Neural progenitor cell (in vitro differentiated cells): ENCODE measurements around the gene PHOX2B. TPM values are rescaled to one million over a fixed set of nuclear protein-coding genes. Genes with fewer than 3 reads are reported as not detected.

Experiments used
- DNase-seq: peaks from one replicate; pipeline ENCODE4 v3.0.0-alpha.2; 2016; ENCODE audit warnings: low spot score
- H2AFZ ChIP-seq: fragments of 200-600 bp; sonication (generic); replicated peaks from 2 replicates; pipeline ENCODE4 v1.6.1; 2016; ENCODE audit warnings: antibody characterized with exemption
- H3F3A ChIP-seq: fragments of 200-600 bp; sonication (generic); 2 replicates; pipeline ENCODE4 v1.6.1; 2016; ENCODE audit warnings: antibody characterized with exemption, low read depth
- H3K27ac ChIP-seq: fragments of 200-600 bp; sonication (generic); 2 replicates; pipeline ENCODE4 v1.5.1; 2016; ENCODE audit warnings: mild to moderate bottlenecking
- H3K27me3 ChIP-seq: fragments of 200-600 bp; sonication (generic); 2 replicates; pipeline ENCODE4 v1.6.1; 2016; ENCODE audit warnings: mild to moderate bottlenecking, moderate library complexity
- H3K36me3 ChIP-seq: fragments of 200-600 bp; sonication (generic); 2 replicates; pipeline ENCODE4 v1.5.1; 2016
- H3K4me1 ChIP-seq: fragments of 200-600 bp; sonication (generic); 2 replicates; pipeline ENCODE4 v1.6.1; 2016; ENCODE audit warnings: mixed run types
- H3K4me2 ChIP-seq: fragments of 200-600 bp; sonication (generic); 2 replicates; pipeline ENCODE4 v1.6.1; 2016
- H3K4me3 ChIP-seq: fragments of 200-600 bp; sonication (generic); 2 replicates; pipeline ENCODE4 v1.5.1; 2016
- H3K79me2 ChIP-seq: fragments of 200-600 bp; sonication (generic); 2 replicates; pipeline ENCODE4 v1.6.1; 2016; ENCODE audit warnings: low read depth
- H3K9ac ChIP-seq: fragments of 200-600 bp; sonication (generic); 2 replicates; pipeline ENCODE4 v1.6.1; 2016
- H3K9me3 ChIP-seq: fragments of 200-600 bp; sonication (generic); 2 replicates; pipeline ENCODE4 v1.5.1; 2016; ENCODE audit warnings: low read depth
- H4K20me1 ChIP-seq: fragments of 200-600 bp; sonication (generic); 2 replicates; pipeline ENCODE4 v1.6.1; 2016; ENCODE audit warnings: low read depth
- H3K27ac Mint-ChIP-seq: 3 replicates; pipeline ENCODE4 v1.8.0; 2021; ENCODE audit warnings: mixed read lengths
- H3K27me3 Mint-ChIP-seq: 2 replicates; pipeline ENCODE4 v1.8.0; 2022; ENCODE audit warnings: low read depth, mild to moderate bottlenecking, inconsistent platforms, moderate library complexity, mixed read lengths; ENCODE audit not compliant: insufficient read depth
- H3K36me3 Mint-ChIP-seq: 3 replicates; pipeline ENCODE4 v1.8.0; 2021; ENCODE audit warnings: mixed read lengths
- H3K4me1 Mint-ChIP-seq: 3 replicates; pipeline ENCODE4 v1.8.0; 2021; ENCODE audit warnings: mixed read lengths
- H3K4me3 Mint-ChIP-seq: 3 replicates; pipeline ENCODE4 v1.8.0; 2021; ENCODE audit warnings: mild to moderate bottlenecking, moderate library complexity, mixed read lengths
- H3K9me3 Mint-ChIP-seq: 3 replicates; pipeline ENCODE4 v1.8.0; 2020; ENCODE audit warnings: mixed read lengths
- CTCF ChIP-seq: fragments of 200-600 bp; sonication (generic); IDR thresholded peaks from 2 replicates; pipeline ENCODE4 v1.5.1; 2017; ENCODE audit warnings: antibody characterized with exemption, mild to moderate bottlenecking
- EZH2 ChIP-seq: fragments of 200-600 bp; sonication (generic); IDR thresholded peaks from 2 replicates; pipeline ENCODE4 v1.6.1; 2017; ENCODE audit warnings: antibody characterized with exemption, mild to moderate bottlenecking, moderate library complexity
- EZH2phosphoT487 ChIP-seq: fragments of 200-600 bp; sonication (generic); IDR thresholded peaks from 2 replicates; pipeline ENCODE4 v1.6.1; 2017; ENCODE audit warnings: antibody characterized with exemption
- total RNA-seq: library from RNA; depleted of rRNA; stranded (reverse); fragments of >200 nt; gene quantifications from 2 replicates; pipeline ENCODE4 v1.2.3, GENCODE V29; 2015; ENCODE audit warnings: low replicate concordance

Gene PHOX2B
- total RNA-seq, 1 donor from 2014 or later, result not detected

GRCh38 chr4:41776466-41776865 is 27.9 kb upstream of the PHOX2B start:
- H3K27me3 ChIP-seq, result peaks cover 33% of the 10 kb centered on the region
- H3K9ac ChIP-seq, result no peak overlapping the region
- Mint-ChIP-seq H3K4me3 (no peak overlapping the region), H3K27me3 (peaks cover 5% of the 10 kb centered on the region), H3K27ac (no peak overlapping the region), H3K36me3 (no peaks in the 10 kb centered on the region), H3K4me1 (peaks cover 4% of the 10 kb centered on the region), H3K9me3 (no peaks in the 10 kb centered on the region)
- H3K4me2 ChIP-seq, result no peak overlapping the region
- no peaks in the 10 kb centered on the region for H3K4me1 ChIP-seq
- no peak for DNase-seq
- TF ChIP-seq EZH2phosphoT487, result no peak
- TF ChIP-seq CTCF, result no peak
- no peak for TF ChIP-seq EZH2
- H3K36me3 ChIP-seq, result no peaks in the 10 kb centered on the region
- no peak overlapping the region for H2AFZ ChIP-seq
- no peaks in the 10 kb centered on the region for H3K79me2 ChIP-seq
- H3K9me3 ChIP-seq, result no peaks in the 10 kb centered on the region
- no peaks in the 10 kb centered on the region for H3F3A ChIP-seq
- no peaks in the 10 kb centered on the region for H4K20me1 ChIP-seq
- no peak overlapping the region for H3K27ac ChIP-seq
- no peak overlapping the region for H3K4me3 ChIP-seq

- Histone ChIP-seq H3K4me3 (no peak overlapping the region), H3K9ac (no peak overlapping the region), H3K4me1 (no peaks in the 10 kb centered on the region), H3K36me3 (no peaks in the 10 kb centered on the region), H4K20me1 (no peaks in the 10 kb centered on the region), H3K79me2 (no peaks in the 10 kb centered on the region), H3K9me3 (no peaks in the 10 kb centered on the region), H2AFZ (no peak overlapping the region), H3K27ac (no peak overlapping the region), H3K4me2 (no peak overlapping the region), H3K27me3 (peaks cover 99% of the 10 kb centered on the region), H3F3A (no peaks in the 10 kb centered on the region)
- Mint-ChIP-seq H3K27ac (no peak overlapping the region), H3K36me3 (no peaks in the 10 kb centered on the region), H3K4me1 (no peaks in the 10 kb centered on the region), H3K4me3 (no peak overlapping the region), H3K9me3 (no peaks in the 10 kb centered on the region), H3K27me3 (peaks cover 10% of the 10 kb centered on the region)
- DNase-seq, result no peak
- TF ChIP-seq EZH2phosphoT487 (no peak), CTCF (no peak), EZH2 (no peak)
Observed at GRCh38 chr4:41763729-41764128, 15.2 kb upstream of the PHOX2B start.

- Histone ChIP-seq H3K9ac (no peak overlapping the region), H3K27ac (no peak overlapping the region), H3K4me3 (no peak overlapping the region), H3K27me3 (peaks cover 100% of the 10 kb centered on the region), H4K20me1 (peaks cover 9% of the 10 kb centered on the region), H3K4me2 (no peak overlapping the region), H3K4me1 (peaks cover 11% of the 10 kb centered on the region), H2AFZ (no peak overlapping the region), H3F3A (peaks cover 11% of the 10 kb centered on the region), H3K9me3 (no peaks in the 10 kb centered on the region), H3K79me2 (no peaks in the 10 kb centered on the region), H3K36me3 (no peaks in the 10 kb centered on the region)
- Mint-ChIP-seq H3K4me1 (peaks cover 6% of the 10 kb centered on the region), H3K9me3 (no peaks in the 10 kb centered on the region), H3K36me3 (no peaks in the 10 kb centered on the region), H3K4me3 (no peak overlapping the region), H3K27me3 (peaks cover 45% of the 10 kb centered on the region), H3K27ac (no peak overlapping the region)
- no peak for TF ChIP-seq CTCF
- TF ChIP-seq EZH2, result no peak
- TF ChIP-seq EZH2phosphoT487, result no peak
- no peak for DNase-seq
Observed at GRCh38 chr4:41758884-41759283, 10.4 kb upstream of the PHOX2B start.
